Transverse colon (tissue), 3 donors: ENCODE data around the gene OR2T12.
"Not testable (repeated sequence)": the region's sequence is repeated elsewhere in the genome, so short reads cannot be mapped to it uniquely, and the experiment has no call there.

Experiments
- EP300 ChIP-seq: sonication (generic); formaldehyde crosslinking; IDR thresholded peaks from one replicate; pipeline ENCODE4 v1.6.1; 2017; ENCODE audit warnings: antibody characterized with exemption, low read depth
- POLR2A ChIP-seq: fragments of 450-650 bp; IDR thresholded peaks from one replicate; pipeline ENCODE4 v1.6.1; 2016; ENCODE audit warnings: antibody characterized with exemption, mild to moderate bottlenecking, moderate library complexity
- TF ChIP-seq, protein P1 (sequence below), 5 experiments: fragments of 200-600 bp in 3 of 5; fragments of 450-650 bp in 2 of 5; sonication (generic) in 3 of 5; IDR thresholded peaks; 1 replicate in 2 of 5; 2 replicates in 3 of 5; pipeline ENCODE4 v1.5.1; 2016 to 2017; ENCODE audit warnings: antibody characterized with exemption in 5 of 5, inconsistent platforms in 3 of 5, mild to moderate bottlenecking in 2 of 5, moderate library complexity in 1 of 5

DNA sequence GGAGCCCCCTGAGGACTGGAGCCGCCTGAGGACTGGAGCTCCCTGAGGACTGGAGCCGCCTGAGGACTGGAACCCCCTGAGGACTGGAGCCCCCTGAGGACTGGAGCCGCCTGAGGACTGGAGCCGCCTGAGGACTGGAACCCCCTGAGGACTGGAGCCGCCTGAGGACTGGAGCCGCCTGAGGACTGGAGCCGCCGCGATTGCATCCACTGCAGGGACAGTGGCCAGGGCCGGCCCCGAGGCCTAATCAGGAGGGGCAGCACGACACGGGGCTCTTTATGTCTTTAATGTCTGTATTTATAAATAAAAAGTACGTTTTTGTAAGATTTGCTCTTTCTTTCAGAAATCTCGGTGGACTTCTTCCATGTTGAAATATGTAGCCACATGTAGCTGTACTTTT is 3.5 kb upstream of the OR2T12 start:
- TF ChIP-seq, protein P1, sequence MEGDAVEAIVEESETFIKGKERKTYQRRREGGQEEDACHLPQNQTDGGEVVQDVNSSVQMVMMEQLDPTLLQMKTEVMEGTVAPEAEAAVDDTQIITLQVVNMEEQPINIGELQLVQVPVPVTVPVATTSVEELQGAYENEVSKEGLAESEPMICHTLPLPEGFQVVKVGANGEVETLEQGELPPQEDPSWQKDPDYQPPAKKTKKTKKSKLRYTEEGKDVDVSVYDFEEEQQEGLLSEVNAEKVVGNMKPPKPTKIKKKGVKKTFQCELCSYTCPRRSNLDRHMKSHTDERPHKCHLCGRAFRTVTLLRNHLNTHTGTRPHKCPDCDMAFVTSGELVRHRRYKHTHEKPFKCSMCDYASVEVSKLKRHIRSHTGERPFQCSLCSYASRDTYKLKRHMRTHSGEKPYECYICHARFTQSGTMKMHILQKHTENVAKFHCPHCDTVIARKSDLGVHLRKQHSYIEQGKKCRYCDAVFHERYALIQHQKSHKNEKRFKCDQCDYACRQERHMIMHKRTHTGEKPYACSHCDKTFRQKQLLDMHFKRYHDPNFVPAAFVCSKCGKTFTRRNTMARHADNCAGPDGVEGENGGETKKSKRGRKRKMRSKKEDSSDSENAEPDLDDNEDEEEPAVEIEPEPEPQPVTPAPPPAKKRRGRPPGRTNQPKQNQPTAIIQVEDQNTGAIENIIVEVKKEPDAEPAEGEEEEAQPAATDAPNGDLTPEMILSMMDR (IDR thresholded peaks at IDR 0.05) = not testable (repeated sequence)
- not testable (repeated sequence) for TF ChIP-seq POLR2A, EP300
